OCI-LY3 (cell line): ENCODE data around the gene RNASE13.

Source experiments
- EZH2phosphoT487 ChIP-seq: fragments of 200-600 bp; shearing (Covaris generic); IDR thresholded peaks from 2 replicates; pipeline ENCODE4 v1.6.1; 2018; ENCODE audit warnings: antibody characterized with exemption, mixed run types, low read depth
- TF ChIP-seq, protein P1 (sequence below): fragments of 200-600, 300-600 bp; sonication (generic); IDR thresholded peaks from 2 replicates; pipeline ENCODE4 v1.5.1; 2014; ENCODE audit warnings: antibody characterized with exemption, low read length, low read depth

DNA sequence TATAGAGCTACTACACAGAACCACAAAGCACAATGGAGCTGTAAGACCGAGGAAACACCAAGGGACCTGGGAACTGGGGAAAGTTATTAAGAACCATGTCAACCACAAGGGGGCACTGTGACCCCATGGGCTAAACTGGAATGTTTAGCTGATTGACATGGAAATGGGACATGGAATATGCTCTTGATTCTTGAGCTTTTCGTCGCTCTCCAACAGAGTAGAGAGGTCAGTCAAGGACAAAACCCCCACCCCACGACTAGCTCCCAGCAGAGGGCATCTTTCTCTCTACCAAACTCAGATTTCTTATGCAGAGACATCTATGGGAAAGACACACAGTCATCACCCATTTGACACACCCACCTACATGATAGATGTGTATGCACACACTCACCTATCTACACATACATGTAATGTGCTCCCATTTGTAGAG, 19.8 kb downstream of the RNASE13 start:
- TF ChIP-seq, protein P1, sequence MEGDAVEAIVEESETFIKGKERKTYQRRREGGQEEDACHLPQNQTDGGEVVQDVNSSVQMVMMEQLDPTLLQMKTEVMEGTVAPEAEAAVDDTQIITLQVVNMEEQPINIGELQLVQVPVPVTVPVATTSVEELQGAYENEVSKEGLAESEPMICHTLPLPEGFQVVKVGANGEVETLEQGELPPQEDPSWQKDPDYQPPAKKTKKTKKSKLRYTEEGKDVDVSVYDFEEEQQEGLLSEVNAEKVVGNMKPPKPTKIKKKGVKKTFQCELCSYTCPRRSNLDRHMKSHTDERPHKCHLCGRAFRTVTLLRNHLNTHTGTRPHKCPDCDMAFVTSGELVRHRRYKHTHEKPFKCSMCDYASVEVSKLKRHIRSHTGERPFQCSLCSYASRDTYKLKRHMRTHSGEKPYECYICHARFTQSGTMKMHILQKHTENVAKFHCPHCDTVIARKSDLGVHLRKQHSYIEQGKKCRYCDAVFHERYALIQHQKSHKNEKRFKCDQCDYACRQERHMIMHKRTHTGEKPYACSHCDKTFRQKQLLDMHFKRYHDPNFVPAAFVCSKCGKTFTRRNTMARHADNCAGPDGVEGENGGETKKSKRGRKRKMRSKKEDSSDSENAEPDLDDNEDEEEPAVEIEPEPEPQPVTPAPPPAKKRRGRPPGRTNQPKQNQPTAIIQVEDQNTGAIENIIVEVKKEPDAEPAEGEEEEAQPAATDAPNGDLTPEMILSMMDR = peak; percentile 88
- TF ChIP-seq EZH2phosphoT487 = no peak
